GM19372 (cell line): Measurements from ENCODE around the gene TMEM97.

Experiments used
- ATAC-seq: cut with Tn5 transposase; IDR thresholded peaks from one replicate; pipeline ENCODE4 v1.9.1; 2021; ENCODE audit warnings: mild to moderate bottlenecking, low read depth, moderate library complexity; ENCODE audit not compliant: unreplicated experiment

Gene TMEM97

DNA sequence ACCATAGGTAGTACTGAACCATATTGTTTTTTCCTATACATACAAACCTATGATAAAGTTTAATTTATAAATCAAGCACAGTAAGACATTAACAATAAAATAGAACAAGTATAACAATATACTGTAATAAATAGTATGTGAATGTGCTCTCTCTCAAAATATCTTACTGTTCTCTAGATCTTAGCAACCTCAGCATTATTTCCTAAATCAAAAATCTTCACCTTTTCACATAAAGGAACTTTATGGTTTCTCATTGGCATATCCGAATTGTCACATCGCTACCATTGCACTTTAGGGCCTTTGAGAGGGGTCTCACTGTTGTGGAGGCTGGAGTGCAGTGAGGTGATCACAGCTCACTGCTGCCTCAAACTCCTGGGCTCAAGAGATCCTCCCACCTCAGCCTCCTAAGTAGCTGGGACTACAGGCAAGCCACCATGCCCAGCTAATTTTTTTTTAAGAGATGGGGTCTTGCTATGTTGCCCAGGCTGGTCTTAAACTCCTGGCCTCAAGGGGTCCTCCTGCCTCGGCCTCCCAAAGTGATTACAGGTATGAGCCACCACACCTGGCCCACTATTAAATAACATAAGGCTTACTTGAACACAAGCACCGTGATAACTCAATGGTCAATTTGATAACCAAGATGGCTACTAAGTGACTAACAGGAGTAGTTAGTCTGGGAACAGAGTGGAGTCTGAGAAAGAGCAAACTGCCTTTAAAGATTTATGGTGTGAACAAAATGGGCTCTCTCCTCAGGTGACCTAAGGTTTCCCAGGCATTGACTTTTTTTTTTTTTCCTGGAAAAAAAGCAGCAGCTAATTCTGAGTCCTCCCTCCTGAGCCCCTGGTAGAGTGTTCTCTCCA lies 2.9 kb upstream of the TMEM97 start:
- ATAC-seq = no peak

DNA sequence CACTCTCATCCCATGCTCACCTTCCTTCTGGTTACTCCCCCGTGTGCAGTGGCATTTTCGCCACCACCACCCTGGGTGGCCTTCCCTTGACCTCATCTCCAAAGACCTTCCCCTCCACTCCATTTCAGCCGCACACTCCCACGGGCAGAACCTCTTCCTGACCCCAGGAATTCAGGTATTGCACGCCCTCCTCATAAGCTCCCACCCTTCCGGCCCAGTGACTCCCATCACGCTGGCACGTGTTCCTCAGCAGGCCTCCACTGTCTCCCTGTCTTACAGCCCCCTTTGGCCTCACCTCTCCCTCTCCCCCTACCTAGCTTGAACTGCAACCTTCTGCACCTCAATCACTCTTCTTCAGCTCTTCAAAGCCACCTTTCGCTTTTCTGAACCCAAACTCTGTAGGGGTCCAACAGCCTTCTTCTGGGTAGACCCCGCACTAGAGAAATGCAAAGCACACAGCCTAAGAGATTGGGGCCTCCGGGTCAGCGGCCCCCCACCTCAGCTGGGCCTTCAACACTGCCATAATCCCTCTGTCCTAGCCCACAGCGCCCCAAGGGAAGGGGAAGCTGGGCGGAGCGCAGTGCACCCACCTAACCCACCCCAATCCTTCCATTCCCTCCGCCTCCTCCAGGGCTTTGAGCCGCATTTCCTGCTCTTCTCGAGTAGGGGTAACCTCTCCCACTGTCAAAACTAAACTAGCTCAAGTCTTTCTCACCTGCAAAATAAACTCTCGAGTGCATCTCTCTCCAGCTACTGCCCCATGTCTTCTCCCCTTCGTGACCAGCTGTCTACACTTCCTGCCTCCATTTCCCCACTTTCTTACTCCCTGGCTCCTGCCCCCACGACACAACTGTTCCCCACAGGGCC lies 1.7 kb upstream of the TMEM97 start:
- ATAC-seq = no peak

DNA sequence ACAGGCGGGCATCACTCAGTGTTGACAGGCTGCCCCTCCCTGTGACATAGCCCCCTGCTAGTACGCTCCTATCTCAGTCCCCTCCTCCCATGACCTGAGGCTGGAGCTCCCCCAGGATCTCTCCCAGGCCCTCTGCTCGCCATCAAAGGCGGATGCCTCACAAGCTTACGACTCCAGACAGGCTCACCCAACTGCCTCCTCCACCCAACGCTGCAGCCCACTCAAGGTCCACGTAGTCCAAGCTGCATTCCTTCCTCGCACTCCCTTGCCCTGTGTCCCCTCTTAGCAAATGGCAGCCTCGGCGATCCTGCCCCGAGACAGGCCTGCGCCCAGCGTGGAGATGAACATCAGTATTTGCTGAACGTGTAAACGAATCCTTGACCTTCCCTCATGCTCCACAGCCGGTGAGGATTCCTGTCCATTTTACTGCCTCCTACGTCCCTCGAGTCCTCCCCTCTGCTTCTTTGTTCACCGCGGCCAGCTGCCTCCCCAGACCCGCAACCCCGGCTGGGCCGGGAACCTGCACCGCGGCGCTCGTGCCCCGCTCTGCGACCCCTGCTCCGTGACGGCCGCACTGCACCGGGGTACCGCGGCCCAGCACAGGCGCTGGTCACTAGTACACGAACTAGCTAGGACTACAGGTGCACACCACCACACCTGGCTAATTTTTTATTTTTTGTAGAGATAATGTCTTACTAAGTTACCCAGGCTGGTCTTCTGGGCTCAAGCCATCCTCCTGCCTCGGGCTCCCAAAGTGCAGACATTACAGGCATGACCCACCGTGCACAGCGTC lies 838 bp upstream of the TMEM97 start:
- peak; percentile 5 for ATAC-seq

DNA sequence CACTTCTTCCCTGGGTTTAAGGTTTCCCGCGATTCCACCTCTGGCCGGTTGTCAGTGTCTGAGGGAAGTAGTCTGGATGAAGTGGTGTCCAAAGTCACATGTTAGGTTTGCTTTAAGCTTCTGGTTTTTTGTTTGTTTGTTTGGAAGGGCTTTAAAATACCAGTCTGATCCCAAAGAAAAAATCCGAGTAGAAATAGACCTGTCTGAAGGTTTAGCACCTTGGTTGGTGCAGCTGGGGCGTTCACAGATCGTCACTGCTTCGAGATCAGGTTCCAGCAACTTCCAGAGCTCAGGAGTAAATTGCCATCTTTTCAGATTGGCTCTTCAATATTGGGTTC lies 567 bp downstream of the TMEM97 start:
- ATAC-seq = no peak

DNA sequence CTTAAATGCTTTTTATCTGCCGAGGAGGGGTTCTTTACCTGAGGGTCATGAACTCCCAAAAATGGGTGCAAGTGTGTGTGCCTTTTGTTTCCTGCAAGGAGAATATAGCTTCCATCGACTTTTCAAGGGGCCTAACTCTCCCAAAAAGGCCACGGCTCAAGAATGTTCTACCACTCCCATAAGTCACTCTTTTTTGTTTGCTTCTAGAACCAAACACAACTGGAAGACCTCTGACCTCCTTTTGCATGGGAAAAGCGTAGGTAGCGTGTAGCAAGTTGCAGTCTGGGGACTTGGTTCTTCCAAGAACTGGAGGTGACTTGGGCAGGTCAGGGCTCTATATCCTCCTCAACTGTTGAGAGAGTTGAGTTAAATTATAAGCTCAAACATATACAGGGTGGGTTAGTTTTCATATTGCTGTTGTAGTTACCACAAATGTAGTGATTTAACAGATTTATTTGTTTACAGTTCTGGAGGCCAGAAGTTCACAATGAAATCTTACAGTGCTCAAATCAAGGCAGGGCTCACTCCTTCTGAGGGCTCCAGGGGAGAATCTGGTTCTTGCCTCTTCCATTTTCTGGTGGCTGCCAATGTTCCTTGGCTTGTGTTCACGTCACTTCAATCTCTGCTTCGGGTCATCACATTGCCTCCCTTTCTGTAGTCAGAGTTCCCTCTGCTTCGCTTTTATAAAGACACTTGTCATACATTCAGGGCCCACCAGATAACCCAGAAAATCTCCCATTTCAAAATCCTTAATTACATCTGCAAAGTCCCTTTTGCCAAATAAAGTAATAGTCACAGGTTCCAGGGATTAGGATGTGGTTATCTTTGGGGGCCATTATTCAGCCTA lies 1.4 kb downstream of the TMEM97 start:
- ATAC-seq = no peak

DNA sequence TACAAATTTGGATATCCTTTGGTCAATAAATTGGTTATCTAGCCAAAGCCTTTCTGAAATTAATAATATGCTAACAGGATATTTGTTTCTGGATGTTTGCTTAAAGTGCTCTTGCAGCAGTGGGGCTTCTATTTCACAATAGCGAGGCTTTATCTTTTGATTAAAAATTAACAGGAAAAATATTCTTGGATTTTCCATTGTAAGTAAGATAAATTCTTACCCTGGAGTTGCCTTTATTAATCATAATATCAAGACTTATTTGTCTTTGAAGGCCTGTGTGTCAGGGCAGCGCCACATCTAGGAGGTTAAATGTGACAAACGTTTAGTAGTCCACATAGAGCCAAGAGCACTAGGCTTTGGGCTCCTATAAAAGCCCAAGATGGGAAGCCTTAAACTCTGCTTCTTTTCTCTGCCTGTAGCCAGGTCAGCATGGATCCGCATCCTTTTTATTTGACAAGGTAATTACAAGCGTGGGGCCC lies 5.3 kb downstream of the TMEM97 start:
- ATAC-seq = no peak

DNA sequence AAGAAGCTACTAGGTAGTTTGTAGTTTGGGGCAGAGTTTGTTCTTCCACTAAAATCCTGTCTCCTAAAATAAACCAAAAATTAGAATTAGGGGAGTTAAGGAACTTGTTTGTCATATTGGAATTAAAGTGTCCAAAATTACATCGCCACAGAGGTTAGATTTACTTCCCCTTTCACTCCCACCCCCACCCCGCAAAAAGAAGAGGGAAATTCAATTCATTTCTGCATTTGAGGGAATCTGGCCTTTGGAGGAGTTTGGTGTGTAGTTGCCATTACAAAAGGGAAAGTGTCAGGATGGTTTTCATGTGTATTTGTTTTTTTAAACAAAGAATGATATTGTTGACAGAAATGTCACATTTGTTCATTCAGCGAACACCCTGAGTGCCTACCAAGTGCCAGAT lies 5.8 kb downstream of the TMEM97 start:
- no peak for ATAC-seq

DNA sequence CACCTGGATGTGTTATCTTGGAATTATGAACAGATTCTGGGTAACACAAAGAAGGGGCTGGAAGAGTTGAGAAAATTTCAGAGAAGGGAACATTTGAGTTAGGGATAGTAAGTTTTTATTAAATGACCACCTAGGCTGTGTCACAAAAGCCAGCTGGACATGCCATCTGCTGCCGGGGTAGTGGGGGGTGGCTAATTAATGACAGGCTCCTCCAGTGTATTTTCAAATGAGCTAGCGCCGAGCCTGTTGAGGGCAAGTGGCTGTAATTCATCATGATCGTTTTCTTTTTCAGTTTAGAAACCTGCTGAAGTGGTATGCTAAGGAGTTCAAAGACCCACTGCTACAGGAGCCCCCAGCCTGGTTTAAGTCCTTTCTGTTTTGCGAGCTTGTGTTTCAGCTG lies 6.2 kb downstream of the TMEM97 start:
- no peak for ATAC-seq

DNA sequence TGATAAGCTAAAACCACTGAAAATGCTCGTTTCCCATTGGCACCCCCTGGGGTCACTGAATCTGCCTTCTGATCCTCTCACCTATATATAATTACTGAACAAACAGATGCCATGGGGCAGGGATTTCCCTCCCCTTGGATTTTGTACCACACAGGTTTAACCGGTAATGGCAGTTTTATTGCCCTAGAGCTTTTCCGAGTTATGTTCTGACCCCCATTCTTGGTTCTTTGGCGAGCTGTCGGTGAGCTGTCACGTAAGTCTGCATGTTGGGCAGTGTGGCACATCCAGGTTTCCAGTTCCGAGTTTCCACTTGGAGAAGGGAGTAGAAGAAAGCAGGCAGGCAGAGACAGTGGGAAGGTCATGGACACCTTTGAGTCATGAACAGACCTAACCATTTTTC lies 7.1 kb downstream of the TMEM97 start:
- ATAC-seq = no peak

DNA sequence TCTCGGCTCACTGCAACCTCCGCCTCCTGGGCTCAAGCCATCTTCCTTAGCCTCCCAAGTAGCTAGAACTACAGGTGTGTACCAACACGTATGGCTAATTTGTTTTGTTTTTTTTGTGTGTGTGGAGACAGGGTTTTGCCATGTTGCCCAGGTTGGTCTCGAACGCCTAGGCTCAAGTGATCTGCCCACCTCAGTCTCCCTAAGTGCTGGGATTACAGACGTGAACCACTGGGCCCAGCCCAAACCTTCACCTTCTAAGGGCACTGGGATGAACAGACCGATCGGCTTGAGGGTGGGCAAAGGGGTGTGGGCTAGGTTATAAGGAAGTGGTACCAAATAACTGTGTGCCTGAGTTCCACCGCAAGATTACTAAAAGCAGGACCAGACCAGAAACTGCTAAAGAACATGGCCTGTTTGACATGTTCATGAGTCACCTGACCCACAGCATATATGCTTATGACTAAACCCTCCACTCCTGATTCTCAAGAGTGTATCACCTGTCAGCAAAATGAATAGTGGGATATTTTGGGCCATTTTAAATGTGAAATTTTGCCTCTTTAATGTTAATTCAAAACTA lies 8.1 kb downstream of the TMEM97 start:
- no peak for ATAC-seq

DNA sequence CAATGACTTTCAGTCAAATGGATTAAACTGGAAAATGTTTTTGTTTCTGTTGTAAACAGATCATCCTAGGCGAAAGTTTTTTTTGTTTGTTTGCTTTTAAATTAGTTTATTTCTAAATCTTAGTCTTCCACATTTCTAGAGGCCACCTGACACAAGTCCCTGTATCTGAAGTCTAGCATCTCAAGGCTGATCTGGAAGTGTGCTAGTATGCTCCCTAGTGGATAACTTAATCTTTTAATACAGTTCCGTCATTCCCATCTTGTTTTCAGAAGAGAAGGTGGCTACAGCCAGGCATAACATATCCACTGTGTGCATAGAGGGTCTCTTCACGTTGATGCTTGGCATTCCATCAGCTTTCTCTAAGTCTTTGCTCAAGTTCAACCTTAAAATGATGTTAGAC lies 8.7 kb downstream of the TMEM97 start:
- ATAC-seq = no peak

DNA sequence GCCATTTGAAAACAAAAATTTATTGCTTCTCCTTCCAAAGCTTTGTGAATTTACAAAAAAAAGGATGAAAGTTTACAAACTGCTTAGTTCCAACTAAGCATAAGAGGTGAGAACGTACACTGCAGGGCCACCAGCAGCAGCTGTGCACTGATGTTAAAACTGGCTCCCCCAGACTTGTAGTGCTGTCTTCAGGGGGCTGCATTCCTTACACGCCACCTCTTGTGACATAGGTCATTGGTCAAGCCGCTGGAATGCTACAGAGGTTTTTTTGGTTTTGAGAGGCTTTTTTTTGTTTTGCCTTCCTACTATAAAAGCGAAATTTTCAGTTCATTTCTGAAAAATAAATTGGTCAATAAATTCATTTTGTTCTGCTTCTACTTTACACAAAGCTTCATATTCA lies 9.3 kb downstream of the TMEM97 start:
- no peak for ATAC-seq

DNA sequence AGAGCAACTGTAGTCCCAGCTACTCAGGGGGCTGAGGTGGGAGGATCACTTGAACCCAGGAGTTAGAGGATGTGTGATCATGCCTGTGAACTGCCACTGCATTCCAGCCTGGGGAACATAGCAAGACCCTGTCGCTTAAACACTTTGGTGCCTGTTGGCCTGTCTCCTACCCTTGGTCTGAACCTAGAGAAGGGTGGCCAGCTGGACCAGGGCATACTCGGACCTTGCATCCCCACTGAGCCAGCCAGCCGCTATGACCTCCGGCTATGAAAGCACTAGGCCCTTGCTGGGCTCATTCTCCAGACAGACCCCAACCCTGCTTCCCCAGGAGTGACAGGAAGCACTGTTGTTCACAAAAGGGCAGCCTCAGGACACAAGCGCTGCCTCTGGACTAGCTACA lies 11.7 kb downstream of the TMEM97 start:
- no peak for ATAC-seq

DNA sequence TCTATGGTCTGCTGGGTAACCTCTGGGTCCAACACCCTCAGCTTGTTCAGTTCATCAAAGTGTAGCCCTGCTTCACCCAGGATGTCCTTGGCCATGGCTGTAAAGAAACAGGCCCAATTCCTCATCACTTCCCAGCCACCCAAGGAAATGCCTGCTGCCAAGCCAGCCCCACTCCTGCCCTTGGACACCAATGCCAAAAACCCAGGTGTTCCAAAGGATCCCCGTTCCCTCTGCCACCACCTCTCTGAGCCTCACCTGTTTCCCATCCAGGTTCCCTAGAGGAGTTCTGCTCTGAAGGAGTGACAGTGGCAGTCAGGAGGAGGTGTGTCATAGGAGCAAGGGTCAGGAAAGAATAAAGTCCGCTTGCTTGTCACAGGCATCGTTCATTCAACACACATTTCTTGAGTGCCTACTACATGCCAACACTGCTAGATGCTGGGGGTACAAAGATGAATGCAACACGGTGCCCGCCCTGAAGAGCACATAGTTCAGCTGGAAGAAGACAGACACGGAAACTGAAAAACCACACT lies 13.0 kb downstream of the TMEM97 start:
- no peak for ATAC-seq

DNA sequence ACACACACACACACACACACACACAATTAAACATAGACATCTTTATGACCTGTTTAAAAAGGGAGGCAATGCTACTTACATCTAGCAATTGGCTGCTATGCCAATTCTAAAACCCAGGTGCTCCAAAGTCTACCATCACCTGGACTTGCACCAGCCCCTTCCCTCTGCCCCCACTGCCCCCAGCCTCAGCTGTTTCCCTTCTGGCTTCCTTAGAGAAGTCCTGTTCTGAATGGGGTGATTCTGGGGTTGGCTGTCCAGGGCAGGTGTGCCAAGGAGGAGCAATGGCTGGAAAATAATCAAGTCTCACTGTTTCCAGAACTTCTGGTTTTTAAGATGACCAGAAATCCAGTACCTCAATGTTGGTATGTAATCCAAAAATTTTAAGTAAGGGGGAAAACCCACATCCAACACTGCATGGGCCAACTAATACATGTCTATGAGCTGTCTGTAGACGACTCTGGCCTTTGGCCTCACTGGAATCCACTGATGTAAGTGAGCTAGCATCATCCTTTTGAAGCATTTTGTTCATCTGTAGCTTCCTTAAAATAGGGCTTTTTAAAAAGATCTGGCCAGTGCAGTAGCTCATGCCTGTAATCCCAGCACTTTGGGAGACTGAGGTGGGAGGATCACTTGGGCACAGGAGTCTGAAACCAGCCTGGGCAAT lies 14.2 kb downstream of the TMEM97 start:
- ATAC-seq = no peak

DNA sequence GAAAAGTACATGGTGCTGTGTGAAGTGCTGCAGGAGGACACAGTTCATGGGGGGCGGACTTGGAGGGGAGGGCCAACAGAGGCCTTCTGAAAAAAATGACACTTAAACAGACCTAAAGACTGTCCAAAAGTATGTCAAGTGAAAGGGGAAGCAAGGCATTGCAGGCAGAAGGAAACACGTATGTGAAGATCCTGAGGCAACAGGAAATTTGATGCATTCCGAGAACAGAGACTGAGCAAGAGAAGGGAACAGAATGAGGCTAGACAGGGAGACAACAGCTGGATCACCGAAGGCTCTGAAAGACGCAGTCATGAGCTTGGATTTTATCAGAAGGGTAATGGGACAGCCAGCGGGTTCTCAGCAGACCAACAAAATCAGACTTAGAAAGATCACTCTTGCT lies 15.2 kb downstream of the TMEM97 start:
- no peak for ATAC-seq

DNA sequence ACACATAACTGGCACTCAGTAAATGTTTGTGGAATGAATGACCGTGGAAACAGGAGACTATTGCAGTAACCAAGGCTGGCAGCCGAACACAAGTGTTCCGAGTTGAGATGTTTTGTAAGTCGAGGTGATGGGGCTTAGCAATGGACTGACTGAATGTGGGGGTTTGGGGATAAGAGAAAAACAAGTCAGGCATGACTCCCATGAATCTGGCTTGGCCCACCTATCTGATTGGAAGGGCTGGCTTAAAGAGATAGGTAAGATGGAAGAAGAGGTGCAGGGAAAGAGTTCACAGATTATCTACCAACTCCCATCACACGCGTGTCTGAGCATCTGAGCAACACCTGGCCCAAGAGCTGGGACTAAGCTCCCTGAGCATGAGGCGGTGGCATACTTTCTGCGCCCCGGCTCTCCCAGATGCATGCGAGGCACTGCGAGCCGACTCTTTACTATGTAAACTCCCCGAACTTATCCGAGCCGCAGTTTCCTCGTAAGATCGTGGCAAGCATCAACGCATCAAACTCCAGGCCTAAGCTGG lies 15.7 kb downstream of the TMEM97 start:
- ATAC-seq = no peak

DNA sequence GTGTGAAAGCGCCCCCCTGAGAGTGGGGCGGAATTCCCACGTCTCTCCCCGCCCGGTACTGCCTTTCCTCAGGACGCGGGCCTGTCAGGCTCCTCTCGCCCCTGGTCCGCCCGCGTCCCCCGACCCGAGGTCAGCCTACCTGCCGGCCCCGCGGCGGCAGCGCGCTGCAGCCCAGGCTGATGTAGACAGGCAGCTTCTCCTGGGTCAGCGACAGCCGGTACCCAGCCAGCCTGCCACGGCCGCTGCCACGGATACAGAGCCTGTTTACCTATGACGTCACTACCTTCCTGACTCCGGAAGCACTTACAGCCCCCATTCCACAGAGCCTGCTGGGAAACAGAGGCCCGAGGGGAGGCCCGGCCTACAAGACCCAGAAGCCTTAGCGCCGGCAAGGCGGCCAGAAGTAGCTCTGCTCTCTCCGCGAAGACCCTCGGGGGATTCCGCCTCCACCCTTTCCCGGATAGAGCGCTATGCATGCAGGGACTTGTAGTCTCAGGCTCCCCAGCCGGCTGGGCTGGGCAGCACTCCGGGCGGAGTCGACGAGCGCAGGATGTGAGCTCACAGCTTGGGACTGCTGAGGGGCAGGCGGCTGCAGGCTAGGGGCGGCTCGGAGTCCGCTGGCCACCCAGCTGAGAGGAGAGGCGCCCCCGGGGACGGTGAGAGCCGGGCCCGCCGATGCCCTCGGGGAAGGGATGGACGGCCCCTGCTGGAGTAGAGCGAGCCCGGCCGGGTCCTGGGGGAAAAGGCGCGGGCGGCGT lies 16.4 kb downstream of the TMEM97 start, which contains the start of the genes IFT20 and TNFAIP1:
TSS of gene IFT20 (minus strand) at position 272 of the 758 bp plus-strand sequence. CDS start 3,487 bp downstream, outside the sequence.
TSS of gene TNFAIP1 (plus strand) at position 561 of the 758 bp plus-strand sequence. CDS start 3,761 bp downstream, outside the sequence.
- peak; percentile 94 for ATAC-seq
